ENCODE measurements around the gene MINDY4.

DNA sequence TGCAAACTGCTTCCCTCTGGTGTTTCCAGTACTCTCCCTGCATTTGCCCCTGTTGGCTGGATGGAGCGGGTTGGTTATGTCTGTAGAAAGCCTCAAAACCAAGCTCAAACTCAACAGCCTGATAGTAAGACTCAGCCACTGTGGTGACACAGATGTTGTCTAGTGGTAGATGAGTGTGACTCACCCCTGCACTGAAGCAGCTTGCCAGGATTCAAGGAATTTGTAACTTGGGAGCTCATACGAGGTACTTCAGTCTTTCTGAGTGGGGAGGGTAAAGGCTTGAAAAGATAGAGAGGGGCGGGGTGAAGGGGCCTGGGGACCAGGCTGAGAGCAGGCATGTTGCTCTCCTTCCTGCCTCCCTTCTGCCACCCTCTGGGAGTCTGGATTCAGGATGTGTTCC lies 117.5 kb downstream of the MINDY4 start:
- TF ChIP-seq POLR2AphosphoS5 (IDR thresholded peaks at IDR 0.05; ENCODE audit: low read depth, low read length) = no peak
- TF ChIP-seq TAF1 (IDR thresholded peaks at IDR 0.05; ENCODE audit: low read depth, low read length) = no peak
- no peak for TF ChIP-seq POLR2A (IDR thresholded peaks at IDR 0.05; ENCODE audit: low read depth, low read length)
- TF ChIP-seq PAX5 (IDR thresholded peaks at IDR 0.05; ENCODE audit: insufficient read depth, low read length, severe bottlenecking) = no peak

Data from GM12891 (cell line).